HepG2 (cell line): ENCODE results near the gene INKA2. TPM values are rescaled to one million over a fixed set of nuclear protein-coding genes. Genes with fewer than 3 reads are reported as not detected.

Experiments used
- ATAC-seq: fragments of 200-7000 bp; cut with Tn5 transposase; 3 replicates; pipeline ENCODE4 v1.9.1; 2020; ENCODE audit warnings: mild to moderate bottlenecking, moderate library complexity
- BruUV-seq: library from RNA; stranded (reverse); fragments of 400-500 nt; replicated peaks from 2 replicates; lab custom pipeline; 2021; lab: Mats Ljungman, UMichigan
- CTCF ChIA-PET: fragments of 300-600 bp; formaldehyde crosslinking; extraction: SDS; loops from one replicate; lab custom pipeline; 2021; ENCODE audit warnings: low total read pairs, inconsistent platforms, low intra/inter-chr PET ratio; lab: Yijun Ruan, JAX
- POLR2A ChIA-PET: fragments of 350-600 bp; sonication (Branson Sonifier 250); formaldehyde crosslinking; loops from one replicate; lab custom pipeline; 2020; ENCODE audit warnings: antibody characterized with exemption, inconsistent platforms; lab: Yijun Ruan, JAX
- DNase-seq: peaks from one replicate; pipeline ENCODE4 v3.0.0-alpha.2; 2015; ENCODE audit warnings: low spot score
- FAIRE-seq: peaks from 3 replicates; lab custom pipeline; 2011; peaks lifted over from hg19 to GRCh38; lab: Jason Lieb, UNC
- H2AFZ ChIP-seq: one replicate; pipeline ENCODE4 v1.6.1; 2011; ENCODE audit warnings: low read length, inconsistent platforms
- H3K27ac ChIP-seq: fragments of 300-600 bp; 3 replicates; pipeline ENCODE4 v1.8.0; 2011; ENCODE audit warnings: mixed run types, mild to moderate bottlenecking, mixed read lengths, low read length, inconsistent platforms; ENCODE audit not compliant: insufficient read depth; ENCODE audit errors: extremely low read length
- H3K27me3 ChIP-seq, 2 experiments: fragments of 200-600 bp in 1 of 2; 2 replicates in 1 of 2; 3 replicates in 1 of 2; pipeline versions ENCODE4 v1.6.0 to v1.8.0; 2011; ENCODE audit warnings: low read length in 2 of 2, mild to moderate bottlenecking in 2 of 2, moderate library complexity in 2 of 2, inconsistent platforms in 1 of 2; ENCODE audit not compliant: insufficient read depth in 2 of 2, control insufficient read depth in 1 of 2
- H3K36me3 ChIP-seq, 2 experiments: fragments of 200-600 bp in 1 of 2; replicated peaks in 1 of 2; 2 replicates in 1 of 2; 3 replicates in 1 of 2; pipeline versions ENCODE4 v1.5.1 to v1.8.0; 2011; ENCODE audit warnings: low read length in 2 of 2, inconsistent platforms in 1 of 2; ENCODE audit not compliant: insufficient read depth in 2 of 2, control insufficient read depth in 1 of 2
- H3K4me1 ChIP-seq: 2 replicates; pipeline ENCODE4 v1.5.1; 2012; ENCODE audit warnings: low read length, inconsistent platforms; ENCODE audit not compliant: insufficient read depth
- H3K4me2 ChIP-seq: 2 replicates; pipeline ENCODE4 v1.6.0; 2011; ENCODE audit warnings: low read depth, low read length, inconsistent platforms
- H3K4me3 ChIP-seq, 3 experiments: fragments of 200-600 bp in 1 of 3; sonication (generic), shearing (Covaris generic) in 1 of 3; replicated peaks in 1 of 3; 2 replicates each; pipeline ENCODE4 v1.5.1; 2011 to 2016; ENCODE audit warnings: low read length in 3 of 3, inconsistent platforms in 2 of 3, low read depth in 2 of 3, mild to moderate bottlenecking in 2 of 3, control low read depth in 1 of 3, mixed read lengths in 1 of 3; ENCODE audit not compliant: insufficient read depth in 1 of 3
- H3K79me2 ChIP-seq: one replicate; pipeline ENCODE4 v1.6.1; 2011; ENCODE audit warnings: low read length, inconsistent platforms; ENCODE audit not compliant: insufficient read depth
- H3K9ac ChIP-seq: 2 replicates; pipeline ENCODE4 v1.6.0; 2011; ENCODE audit warnings: mild to moderate bottlenecking, low read depth, low read length, inconsistent platforms; ENCODE audit not compliant: insufficient read depth
- H3K9me3 ChIP-seq: 2 replicates; pipeline ENCODE4 v1.5.1; 2012; ENCODE audit warnings: mild to moderate bottlenecking, low read length
- H4K20me1 ChIP-seq: 2 replicates; pipeline ENCODE4 v1.6.0; 2011; ENCODE audit warnings: inconsistent platforms, mild to moderate bottlenecking, low read length, moderate library complexity; ENCODE audit not compliant: insufficient read depth
- BCL6 ChIP-seq: IDR thresholded peaks from 2 replicates; pipeline ENCODE4 v1.6.1; 2016; ENCODE audit warnings: missing genetic modification reagents, missing compliant biosample characterization
- FOXP1 ChIP-seq, 2 experiments: fragments of 450-650 bp in 1 of 2; IDR thresholded peaks; 2 replicates each; pipeline ENCODE4 v1.6.1; 2017 to 2018; ENCODE audit warnings: antibody characterized with exemption in 1 of 2
- HNRNPLL ChIP-seq: fragments of 200-400 bp; formaldehyde crosslinking; IDR thresholded peaks from 2 replicates; pipeline ENCODE4 v1.6.1; 2017; ENCODE audit warnings: mild to moderate bottlenecking, low read depth, low read length; ENCODE audit not compliant: poor library complexity, severe bottlenecking
- HOXA9 ChIP-seq: sonication (generic); formaldehyde crosslinking; IDR thresholded peaks from 2 replicates; pipeline ENCODE4 v1.8.1; 2022; ENCODE audit warnings: missing genetic modification reagents, mild to moderate bottlenecking, moderate library complexity, borderline replicate concordance
- KAT7 ChIP-seq: IDR thresholded peaks from 2 replicates; pipeline ENCODE4 v1.6.1; 2018; ENCODE audit warnings: borderline replicate concordance, missing compliant biosample characterization
- MXD1 ChIP-seq: sonication (generic); formaldehyde crosslinking; IDR thresholded peaks from 2 replicates; pipeline ENCODE4 v1.4.0; 2020; ENCODE audit warnings: mild to moderate bottlenecking, missing genetic modification reagents
- SETDB1 ChIP-seq: sonication (generic); formaldehyde crosslinking; IDR thresholded peaks from 2 replicates; pipeline ENCODE4 v1.5.1; 2020; ENCODE audit warnings: missing genetic modification reagents, mild to moderate bottlenecking, borderline replicate concordance
- SIN3A ChIP-seq: IDR thresholded peaks from 2 replicates; pipeline ENCODE4 v1.6.1; 2011; ENCODE audit warnings: low read depth, mild to moderate bottlenecking, control low read depth, low read length, borderline replicate concordance
- SSRP1 ChIP-seq: IDR thresholded peaks from 2 replicates; pipeline ENCODE4 v1.6.1; 2016; ENCODE audit warnings: control low read depth
- TRIM24 ChIP-seq: sonication (generic); formaldehyde crosslinking; IDR thresholded peaks from 2 replicates; pipeline ENCODE4 v1.8.0; 2022; ENCODE audit warnings: mild to moderate bottlenecking, missing genetic modification reagents
- ZBTB21 ChIP-seq: sonication (generic); formaldehyde crosslinking; IDR thresholded peaks from 2 replicates; pipeline ENCODE4 v1.4.0; 2020; ENCODE audit warnings: missing genetic modification reagents
- ZBTB8A ChIP-seq: sonication (generic); formaldehyde crosslinking; IDR thresholded peaks from 2 replicates; pipeline ENCODE4 v1.4.0; 2020; ENCODE audit warnings: mild to moderate bottlenecking, low read depth, missing genetic modification reagents, borderline replicate concordance
- ZFP36L1 ChIP-seq: sonication (generic); formaldehyde crosslinking; IDR thresholded peaks from 2 replicates; pipeline ENCODE4 v1.8.0; 2022; ENCODE audit warnings: mild to moderate bottlenecking, missing genetic modification reagents, moderate library complexity
- ZNF20 ChIP-seq: sonication (generic); formaldehyde crosslinking; IDR thresholded peaks from 2 replicates; pipeline ENCODE4 v1.4.0; 2020; ENCODE audit warnings: mild to moderate bottlenecking, moderate library complexity, missing genetic modification reagents
- ZNF30 ChIP-seq: sonication (generic); formaldehyde crosslinking; IDR thresholded peaks from 2 replicates; pipeline ENCODE4 v1.5.0; 2020; ENCODE audit warnings: mild to moderate bottlenecking, missing genetic modification reagents
- ZNF510 ChIP-seq: sonication (generic); formaldehyde crosslinking; IDR thresholded peaks from 2 replicates; pipeline ENCODE4 v1.4.0; 2020; ENCODE audit warnings: low read depth, mild to moderate bottlenecking, missing genetic modification reagents
- ZNF549 ChIP-seq: sonication (generic); formaldehyde crosslinking; IDR thresholded peaks from 2 replicates; pipeline ENCODE4 v1.5.0; 2020; ENCODE audit warnings: missing genetic modification reagents
- ZNF557 ChIP-seq: sonication (generic); formaldehyde crosslinking; IDR thresholded peaks from 2 replicates; pipeline ENCODE4 v1.4.0; 2020; ENCODE audit warnings: missing genetic modification reagents
- ZNF615 ChIP-seq: sonication (generic); formaldehyde crosslinking; IDR thresholded peaks from 2 replicates; pipeline ENCODE4 v1.5.0; 2020; ENCODE audit warnings: mild to moderate bottlenecking, missing genetic modification reagents, borderline replicate concordance
- whole genome bisulfite sequencing: methylation state at CpG from one replicate; pipeline ENCODE4 v1.1.6; 2017; ENCODE audit warnings: low lambda C conversion rate; 5-methylcytosine and 5-hydroxymethylcytosine counted together
- in situ Hi-C: cut with HindIII; loops from 2 replicates; pipeline ENCODE4 v1.10.0; 2017; ENCODE audit warnings: low pct_unique_long_range_greater_than_20kb; ENCODE audit not compliant: extremely low pct_ligation_motif_present
- intact Hi-C: fragments of 100-400 bp; cut with micrococcal nuclease; formaldehyde crosslinking; loops from one replicate; pipeline ENCODE4 v1.10.0; 2022; ENCODE audit not compliant: unreplicated experiment
- polyA plus RNA-seq, 8 experiments: library from polyadenylated mRNA; depleted of rRNA in 3 of 8; stranded (reverse) in 7 of 8; unstranded in 1 of 8; fragments of >200 nt; fragmentation: Illumina TruSeq in 4 of 8; extraction: Trizol in 4 of 8; gene quantifications; 2 replicates each; pipeline versions ENCODE4 v1.2.1 to v1.2.3, GENCODE V29; 2011 to 2016; ENCODE audit warnings: low read depth in 4 of 8, missing spikeins in 1 of 8, mixed read lengths in 1 of 8; ENCODE audit not compliant: insufficient read depth in 1 of 8
- total RNA-seq, 5 experiments: library from RNA; depleted of rRNA; stranded (reverse); fragments of >200 nt; fragmentation: Illumina TruSeq; extraction: Trizol; gene quantifications; 2 replicates each; pipeline ENCODE4 v1.2.3, GENCODE V29; 2016; ENCODE audit warnings: low read depth in 1 of 5
- TF ChIP-seq, protein P1 (sequence below): sonication (generic); formaldehyde crosslinking; IDR thresholded peaks from 2 replicates; pipeline ENCODE4 v1.4.0; 2020; ENCODE audit warnings: missing genetic modification reagents, borderline replicate concordance

Gene INKA2
- total and polyA plus RNA-seq, 2 of the 13 experiments (the other 11 are each of a cell fraction or from before 2014, with no cell fraction given): 2.6 to 4.6 TPM

- BruUV-seq: no TSS peak
- Histone ChIP-seq H3K9ac (no peak overlapping the region), H3K4me3 (no peak overlapping the region), H2AFZ (no peak overlapping the region), H3K4me2 (no peak overlapping the region), H4K20me1 (no peaks in the 10 kb centered on the region), H3K27me3 (no peaks in the 10 kb centered on the region; a peak in 1 of 5 replicates), H3K4me1 (peaks cover 6% of the 10 kb centered on the region; the same call in 1 of the 2 replicates), H3K9me3 (no peaks in the 10 kb centered on the region), H3K79me2 (no peaks in the 10 kb centered on the region), H3K27ac (no peak overlapping the region), H3K36me3 (no peaks in the 10 kb centered on the region)
- FAIRE-seq: no peak
- in situ Hi-C loops (no loop called here), intact Hi-C loops (no loop called here)
- DNase-seq: no peak
- WGBS: no CpG with 5 or more reads among the region's 2 CpGs
- ATAC-seq: no peak
- ChIA-PET CTCF (no interaction called here), POLR2A (no interaction called here)
- TF ChIP-seq ZNF20 (CRISPR knock-in tag): no peak
- TF ChIP-seq ZBTB21 (CRISPR knock-in tag): no peak
- TF ChIP-seq ZFP36L1 (CRISPR knock-in tag): no peak
- TF ChIP-seq ZNF615 (CRISPR knock-in tag): no peak
- no peak for TF ChIP-seq ZNF30 (CRISPR knock-in tag)
- no peak for TF ChIP-seq FOXP1 (IDR thresholded peaks at IDR 0.05)
- TF ChIP-seq FOXP1 (CRISPR knock-in tag; IDR thresholded peaks at IDR 0.05): no peak
- no peak for TF ChIP-seq HOXA9
- no peak for TF ChIP-seq BCL6
- TF ChIP-seq ZNF510 (CRISPR knock-in tag): no peak
- no peak for TF ChIP-seq ZBTB8A (CRISPR knock-in tag)
- no peak for TF ChIP-seq TRIM24 (CRISPR knock-in tag)
- TF ChIP-seq SIN3A: no peak
- TF ChIP-seq ZNF557 (CRISPR knock-in tag): no peak
- no peak for TF ChIP-seq ZNF549
- no peak for TF ChIP-seq HNRNPLL
- no peak for TF ChIP-seq KAT7 (CRISPR knock-in tag)
- TF ChIP-seq MXD1 (CRISPR knock-in tag): no peak
- no peak for TF ChIP-seq SSRP1 (CRISPR knock-in tag)
- TF ChIP-seq SETDB1 (CRISPR knock-in tag): no peak
- TF ChIP-seq, protein P1, sequence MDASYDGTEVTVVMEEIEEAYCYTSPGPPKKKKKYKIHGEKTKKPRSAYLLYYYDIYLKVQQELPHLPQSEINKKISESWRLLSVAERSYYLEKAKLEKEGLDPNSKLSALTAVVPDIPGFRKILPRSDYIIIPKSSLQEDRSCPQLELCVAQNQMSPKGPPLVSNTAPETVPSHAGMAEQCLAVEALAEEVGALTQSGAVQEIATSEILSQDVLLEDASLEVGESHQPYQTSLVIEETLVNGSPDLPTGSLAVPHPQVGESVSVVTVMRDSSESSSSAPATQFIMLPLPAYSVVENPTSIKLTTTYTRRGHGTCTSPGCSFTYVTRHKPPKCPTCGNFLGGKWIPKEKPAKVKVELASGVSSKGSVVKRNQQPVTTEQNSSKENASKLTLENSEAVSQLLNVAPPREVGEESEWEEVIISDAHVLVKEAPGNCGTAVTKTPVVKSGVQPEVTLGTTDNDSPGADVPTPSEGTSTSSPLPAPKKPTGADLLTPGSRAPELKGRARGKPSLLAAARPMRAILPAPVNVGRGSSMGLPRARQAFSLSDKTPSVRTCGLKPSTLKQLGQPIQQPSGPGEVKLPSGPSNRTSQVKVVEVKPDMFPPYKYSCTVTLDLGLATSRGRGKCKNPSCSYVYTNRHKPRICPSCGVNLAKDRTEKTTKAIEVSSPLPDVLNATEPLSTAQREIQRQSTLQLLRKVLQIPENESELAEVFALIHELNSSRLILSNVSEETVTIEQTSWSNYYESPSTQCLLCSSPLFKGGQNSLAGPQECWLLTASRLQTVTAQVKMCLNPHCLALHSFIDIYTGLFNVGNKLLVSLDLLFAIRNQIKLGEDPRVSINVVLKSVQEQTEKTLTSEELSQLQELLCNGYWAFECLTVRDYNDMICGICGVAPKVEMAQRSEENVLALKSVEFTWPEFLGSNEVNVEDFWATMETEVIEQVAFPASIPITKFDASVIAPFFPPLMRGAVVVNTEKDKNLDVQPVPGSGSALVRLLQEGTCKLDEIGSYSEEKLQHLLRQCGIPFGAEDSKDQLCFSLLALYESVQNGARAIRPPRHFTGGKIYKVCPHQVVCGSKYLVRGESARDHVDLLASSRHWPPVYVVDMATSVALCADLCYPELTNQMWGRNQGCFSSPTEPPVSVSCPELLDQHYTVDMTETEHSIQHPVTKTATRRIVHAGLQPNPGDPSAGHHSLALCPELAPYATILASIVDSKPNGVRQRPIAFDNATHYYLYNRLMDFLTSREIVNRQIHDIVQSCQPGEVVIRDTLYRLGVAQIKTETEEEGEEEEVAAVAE (CRISPR knock-in tag): no peak
Measured at GRCh38 chr1:111779546-111779945, 40.4 kb upstream of the INKA2 start.
